HG02943 (cell line): ENCODE data around the gene SLC6A9.

Source experiments
- ATAC-seq: cut with Tn5 transposase; IDR thresholded peaks from one replicate; pipeline ENCODE4 v1.9.1; 2021; ENCODE audit warnings: mild to moderate bottlenecking, low read depth, moderate library complexity; ENCODE audit not compliant: unreplicated experiment

SLC6A9 gene

DNA sequence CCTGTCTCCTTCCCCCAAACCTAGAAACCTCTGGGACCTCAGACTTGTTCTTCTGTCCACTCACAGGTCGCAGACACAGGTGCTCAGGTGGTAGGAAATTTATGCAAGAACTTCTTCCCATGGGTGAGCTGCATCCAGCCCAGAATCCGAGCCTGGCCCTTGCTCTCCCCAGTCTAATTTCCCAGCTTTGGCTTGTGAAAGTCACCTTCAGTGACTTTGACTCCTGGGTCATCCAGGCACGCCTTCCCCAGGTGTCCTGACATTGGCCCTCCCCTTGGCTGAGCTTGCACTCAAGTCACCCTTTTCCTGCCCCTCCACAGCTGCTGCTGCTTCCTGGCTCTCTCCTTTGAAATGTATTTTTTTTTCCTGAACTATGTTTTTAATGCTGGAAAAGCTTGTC lies 77.9 kb downstream of the SLC6A9 start:
- no peak for ATAC-seq

DNA sequence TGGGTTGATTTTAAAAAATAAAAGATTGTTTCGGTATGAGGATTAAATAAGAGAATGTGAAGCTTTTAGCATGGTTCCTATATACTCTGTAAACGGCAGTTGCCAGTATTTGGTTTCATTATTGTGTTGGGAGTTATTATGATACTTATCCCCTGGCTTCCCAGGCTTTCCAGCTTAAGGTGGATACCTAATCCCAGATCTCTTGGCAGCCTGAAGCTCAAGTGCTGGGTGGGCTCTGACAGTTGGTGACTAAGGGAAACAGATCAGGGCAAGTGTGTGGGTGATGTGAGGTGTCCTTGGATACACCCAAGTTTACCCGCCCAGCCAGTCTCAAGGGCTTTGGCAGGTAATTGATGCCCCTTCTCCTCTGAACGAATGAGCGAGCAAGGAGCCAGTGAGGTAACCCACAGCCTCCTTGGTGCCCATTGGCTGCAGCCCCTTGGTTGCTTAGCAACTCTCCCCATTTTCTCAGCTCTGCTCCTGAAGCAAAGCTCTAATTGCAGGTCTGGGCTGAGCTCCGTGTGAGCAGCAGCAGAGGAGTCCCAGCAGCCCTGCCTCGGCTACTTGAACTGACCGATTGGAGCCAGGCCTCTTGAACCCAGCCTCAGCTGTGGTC lies 78.4 kb downstream of the SLC6A9 start:
- ATAC-seq = no peak

DNA sequence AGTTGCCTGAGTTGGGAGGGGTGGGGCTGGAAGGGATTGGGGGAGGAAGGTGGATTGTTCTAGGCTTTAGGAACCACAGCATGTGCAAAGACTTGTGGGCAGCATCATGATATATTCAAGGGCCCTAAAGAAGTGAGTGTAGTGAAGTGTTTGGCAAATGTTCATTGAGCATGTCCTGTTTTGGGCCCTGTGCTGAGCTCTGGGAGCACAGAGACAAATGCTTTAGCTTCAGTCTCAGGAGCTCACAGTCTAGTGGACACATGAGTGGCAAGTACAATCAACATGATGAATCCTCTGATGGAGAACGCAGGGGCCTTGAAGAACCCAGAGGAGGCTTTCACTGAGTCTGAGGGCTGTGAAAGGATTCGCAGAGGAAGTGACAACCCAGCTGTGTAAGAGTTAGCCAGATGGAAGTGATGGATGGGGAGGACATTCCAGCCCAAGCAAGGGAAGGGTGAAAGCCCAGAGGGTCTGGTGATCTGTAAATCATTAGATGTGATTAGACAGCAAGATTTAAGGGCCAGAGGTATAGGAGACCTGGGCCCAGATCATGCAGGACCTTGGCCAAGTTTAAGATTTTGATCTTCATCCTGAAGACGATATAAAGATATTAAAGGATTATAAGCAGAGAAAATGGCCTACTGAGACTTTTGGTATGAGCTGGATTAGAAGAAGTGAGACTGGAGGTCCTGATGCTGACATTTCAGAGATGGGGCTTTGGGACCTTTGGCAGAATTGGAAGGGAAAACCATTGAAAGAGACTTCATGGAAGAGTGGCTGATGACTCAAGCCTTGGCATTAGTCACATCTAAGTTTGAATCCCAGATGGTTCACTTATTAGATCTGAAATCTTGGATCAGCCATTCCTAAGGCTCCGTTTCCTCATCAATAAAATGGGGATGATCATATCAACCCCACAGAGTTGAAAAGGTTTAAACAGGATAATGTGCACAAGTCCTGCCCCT lies 80.0 kb downstream of the SLC6A9 start:
- ATAC-seq = no peak

DNA sequence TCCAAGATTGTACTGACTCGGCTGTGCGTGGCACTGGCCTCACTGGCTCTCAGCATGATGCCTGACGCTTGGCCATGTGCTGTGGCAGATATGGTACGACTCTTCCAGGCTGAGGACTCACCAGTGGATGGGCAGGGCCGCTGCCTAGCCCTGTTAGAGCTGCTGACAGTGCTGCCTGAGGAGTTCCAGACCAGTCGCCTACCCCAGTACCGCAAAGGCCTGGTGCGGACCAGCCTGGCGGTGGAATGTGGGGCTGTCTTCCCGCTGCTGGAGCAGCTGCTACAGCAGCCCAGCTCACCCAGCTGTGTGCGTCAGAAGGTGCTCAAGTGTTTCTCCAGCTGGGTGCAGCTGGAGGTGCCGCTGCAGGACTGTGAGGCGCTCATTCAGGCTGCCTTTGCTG lies 81.6 kb downstream of the SLC6A9 start:
- ATAC-seq = no peak

DNA sequence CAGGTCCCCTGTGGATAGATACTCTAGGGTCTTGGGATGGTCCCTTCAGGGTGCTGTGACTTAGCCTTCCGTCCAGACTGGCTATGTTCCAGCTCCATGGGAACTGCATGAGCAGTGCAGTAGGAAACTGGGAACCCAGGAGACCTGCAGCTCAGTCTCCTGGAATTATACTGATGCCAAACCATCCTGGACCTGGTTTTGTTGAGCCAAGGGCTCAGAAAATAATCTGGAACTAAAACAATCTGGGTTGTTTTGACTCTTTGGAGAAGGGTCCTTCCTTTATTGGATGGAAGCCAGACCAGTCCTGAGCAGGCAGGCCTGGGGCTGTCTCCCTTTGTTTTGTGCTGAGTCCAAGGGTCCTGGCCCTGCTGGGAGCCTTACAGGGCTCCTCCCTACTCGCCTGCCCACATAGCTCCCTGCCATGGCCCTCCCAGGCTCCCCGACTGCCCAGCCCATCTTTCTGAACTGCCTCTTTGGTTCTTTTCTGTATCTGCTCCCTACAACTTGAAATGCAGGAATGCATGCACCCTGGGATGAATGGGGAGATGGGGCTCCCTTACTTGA lies 83.3 kb downstream of the SLC6A9 start:
- no peak for ATAC-seq

DNA sequence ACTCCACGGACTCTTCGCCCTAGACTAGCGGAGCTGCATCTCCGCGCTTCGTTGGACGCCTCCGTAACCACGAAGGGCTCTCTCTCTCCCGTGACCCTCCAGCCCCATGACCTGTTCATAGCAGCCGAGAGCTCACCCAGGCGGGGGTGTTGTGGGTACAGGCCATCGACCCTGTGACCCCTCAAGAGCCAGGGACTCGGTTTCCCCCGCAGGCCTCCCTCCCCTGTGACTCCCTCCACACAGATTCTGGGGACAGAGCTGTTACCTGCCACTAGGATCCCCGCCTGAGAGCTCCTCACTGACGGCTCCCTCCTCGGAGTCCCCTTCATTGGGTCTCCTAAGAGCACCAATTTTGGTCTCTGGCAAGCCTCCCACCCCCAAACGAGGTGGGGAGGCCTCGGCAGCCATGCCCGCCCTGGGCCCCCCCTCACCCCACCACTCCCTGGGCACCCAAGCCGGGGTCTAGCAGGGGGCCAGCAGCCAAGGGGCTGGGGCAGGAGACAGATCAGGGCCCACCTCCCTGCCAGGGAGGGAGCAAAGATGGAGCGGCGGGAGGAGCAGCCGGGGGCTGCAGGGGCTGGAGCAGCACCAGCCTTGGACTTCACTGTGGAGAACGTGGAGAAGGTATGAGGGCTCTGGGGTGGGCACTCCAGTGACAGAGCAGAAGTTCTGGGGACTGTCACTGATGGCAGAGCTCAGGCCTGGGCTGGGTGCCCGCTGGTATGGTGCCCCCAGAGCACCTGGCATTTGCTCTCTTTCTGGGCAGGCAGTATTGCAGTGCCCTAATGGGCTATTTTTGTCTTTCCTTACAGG lies 84.0 kb downstream of the SLC6A9 start:
- ATAC-seq = peak; percentile 3
